ENCODE results near the gene ERGIC3. TPM values are rescaled to one million over a fixed set of nuclear protein-coding genes. Genes with fewer than 3 reads are reported as not detected.

Gene ERGIC3
- total and polyA plus RNA-seq, 10 of the 15 experiments (the other 5 are each of a cell fraction or from before 2014, with no cell fraction given), result 90.4 to 210 (median 139) TPM

DNA sequence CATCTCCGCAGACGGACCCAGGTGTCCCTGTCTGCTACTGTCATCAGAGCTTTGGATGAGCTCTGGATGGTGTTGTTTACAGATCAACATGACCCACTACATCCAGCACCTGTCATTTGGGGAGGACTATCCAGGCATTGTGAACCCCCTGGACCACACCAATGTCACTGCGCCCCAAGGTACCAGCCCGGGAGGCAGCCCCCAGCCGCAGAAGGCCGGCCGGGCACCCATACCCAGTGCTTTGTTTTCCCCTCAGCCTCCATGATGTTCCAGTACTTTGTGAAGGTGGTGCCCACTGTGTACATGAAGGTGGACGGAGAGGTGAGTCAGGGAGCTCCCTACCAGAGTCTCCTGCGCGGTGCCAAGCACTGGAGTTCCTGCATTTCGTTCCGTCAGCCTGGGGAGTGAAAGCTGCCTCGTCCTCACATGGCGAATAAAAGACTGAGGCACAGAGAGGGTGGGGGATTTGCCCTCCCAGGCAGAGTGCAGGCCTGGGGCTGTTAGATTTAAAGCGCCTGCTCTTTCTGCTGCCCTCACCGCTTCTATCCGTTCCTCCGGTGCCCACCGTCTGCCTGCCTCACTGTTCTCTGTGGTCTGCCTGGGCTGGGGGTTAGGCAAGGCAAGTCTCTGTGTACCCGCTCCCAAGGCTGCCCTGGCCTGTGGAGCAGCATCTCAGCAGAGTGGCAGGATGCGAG lies 14.2 kb downstream of the ERGIC3 start:
- CTCF ChIA-PET, result no interaction called here
- H3K36me3 ChIP-seq (ENCODE audit: control insufficient read depth in 2 of 2, insufficient read depth in 2 of 2, low read length in 1 of 2), result peaks cover 9 to 16% of the 10 kb centered on the region in 2 experiments; a peak in 3 of 4 replicates
- FAIRE-seq (no peak), ATAC-seq (no peak), DNase-seq (ENCODE audit: low read depth, low spot score) (no peak)
- H3K9ac ChIP-seq (ENCODE audit: control insufficient read depth, insufficient read depth, low read length), result no peak overlapping the region
- TF ChIP-seq DPF2 (IDR thresholded peaks at IDR 0.05) (no peak), JUNB (IDR thresholded peaks at IDR 0.05) (no peak), RBBP5 (conservative IDR thresholded peaks at IDR 0.05) (no peak), CREB1 (IDR thresholded peaks at IDR 0.05; ENCODE audit: low read depth) (no peak), CHD2 (IDR thresholded peaks at IDR 0.05; ENCODE audit: borderline replicate concordance, low read depth, low read length) (no peak), KAT2A (conservative IDR thresholded peaks at IDR 0.05; ENCODE audit: control insufficient read depth, low read depth, low read length) (no peak)
- TF ChIP-seq, protein P1, sequence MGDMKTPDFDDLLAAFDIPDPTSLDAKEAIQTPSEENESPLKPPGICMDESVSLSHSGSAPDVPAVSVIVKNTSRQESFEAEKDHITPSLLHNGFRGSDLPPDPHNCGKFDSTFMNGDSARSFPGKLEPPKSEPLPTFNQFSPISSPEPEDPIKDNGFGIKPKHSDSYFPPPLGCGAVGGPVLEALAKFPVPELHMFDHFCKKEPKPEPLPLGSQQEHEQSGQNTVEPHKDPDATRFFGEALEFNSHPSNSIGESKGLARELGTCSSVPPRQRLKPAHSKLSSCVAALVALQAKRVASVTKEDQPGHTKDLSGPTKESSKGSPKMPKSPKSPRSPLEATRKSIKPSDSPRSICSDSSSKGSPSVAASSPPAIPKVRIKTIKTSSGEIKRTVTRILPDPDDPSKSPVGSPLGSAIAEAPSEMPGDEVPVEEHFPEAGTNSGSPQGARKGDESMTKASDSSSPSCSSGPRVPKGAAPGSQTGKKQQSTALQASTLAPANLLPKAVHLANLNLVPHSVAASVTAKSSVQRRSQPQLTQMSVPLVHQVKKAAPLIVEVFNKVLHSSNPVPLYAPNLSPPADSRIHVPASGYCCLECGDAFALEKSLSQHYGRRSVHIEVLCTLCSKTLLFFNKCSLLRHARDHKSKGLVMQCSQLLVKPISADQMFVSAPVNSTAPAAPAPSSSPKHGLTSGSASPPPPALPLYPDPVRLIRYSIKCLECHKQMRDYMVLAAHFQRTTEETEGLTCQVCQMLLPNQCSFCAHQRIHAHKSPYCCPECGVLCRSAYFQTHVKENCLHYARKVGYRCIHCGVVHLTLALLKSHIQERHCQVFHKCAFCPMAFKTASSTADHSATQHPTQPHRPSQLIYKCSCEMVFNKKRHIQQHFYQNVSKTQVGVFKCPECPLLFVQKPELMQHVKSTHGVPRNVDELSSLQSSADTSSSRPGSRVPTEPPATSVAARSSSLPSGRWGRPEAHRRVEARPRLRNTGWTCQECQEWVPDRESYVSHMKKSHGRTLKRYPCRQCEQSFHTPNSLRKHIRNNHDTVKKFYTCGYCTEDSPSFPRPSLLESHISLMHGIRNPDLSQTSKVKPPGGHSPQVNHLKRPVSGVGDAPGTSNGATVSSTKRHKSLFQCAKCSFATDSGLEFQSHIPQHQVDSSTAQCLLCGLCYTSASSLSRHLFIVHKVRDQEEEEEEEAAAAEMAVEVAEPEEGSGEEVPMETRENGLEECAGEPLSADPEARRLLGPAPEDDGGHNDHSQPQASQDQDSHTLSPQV (IDR thresholded peaks at IDR 0.05), result no peak
- TF ChIP-seq, protein P2, sequence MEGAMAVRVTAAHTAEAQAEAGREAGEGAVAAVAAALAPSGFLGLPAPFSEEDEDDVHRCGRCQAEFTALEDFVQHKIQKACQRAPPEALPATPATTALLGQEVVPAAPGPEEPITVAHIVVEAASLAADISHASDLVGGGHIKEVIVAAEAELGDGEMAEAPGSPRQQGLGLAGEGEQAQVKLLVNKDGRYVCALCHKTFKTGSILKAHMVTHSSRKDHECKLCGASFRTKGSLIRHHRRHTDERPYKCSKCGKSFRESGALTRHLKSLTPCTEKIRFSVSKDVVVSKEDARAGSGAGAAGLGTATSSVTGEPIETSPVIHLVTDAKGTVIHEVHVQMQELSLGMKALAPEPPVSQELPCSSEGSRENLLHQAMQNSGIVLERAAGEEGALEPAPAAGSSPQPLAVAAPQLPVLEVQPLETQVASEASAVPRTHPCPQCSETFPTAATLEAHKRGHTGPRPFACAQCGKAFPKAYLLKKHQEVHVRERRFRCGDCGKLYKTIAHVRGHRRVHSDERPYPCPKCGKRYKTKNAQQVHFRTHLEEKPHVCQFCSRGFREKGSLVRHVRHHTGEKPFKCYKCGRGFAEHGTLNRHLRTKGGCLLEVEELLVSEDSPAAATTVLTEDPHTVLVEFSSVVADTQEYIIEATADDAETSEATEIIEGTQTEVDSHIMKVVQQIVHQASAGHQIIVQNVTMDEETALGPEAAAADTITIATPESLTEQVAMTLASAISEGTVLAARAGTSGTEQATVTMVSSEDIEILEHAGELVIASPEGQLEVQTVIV (IDR thresholded peaks at IDR 0.05; ENCODE audit: borderline replicate concordance, partially characterized antibody), result peak; percentile 9
- H3K27ac ChIP-seq (ENCODE audit: control insufficient read depth, insufficient read depth), result no peak overlapping the region
- POLR2A ChIA-PET, result no interaction called here
- no peak overlapping the region for H3K4me2 ChIP-seq (ENCODE audit: control insufficient read depth, insufficient read depth)
- H3K9me3 ChIP-seq (replicated peaks; ENCODE audit: control insufficient read depth, insufficient read depth, low read length), result no peaks in the 10 kb centered on the region
- 91% methylated on average over 21 of the region's 21 CpGs for WGBS (ENCODE audit: insufficient coverage, insufficient replicate concordance, low lambda C conversion rate, missing lambda C conversion rate)
- no peaks in the 10 kb centered on the region for H3K4me1 ChIP-seq (ENCODE audit: control insufficient read depth, insufficient read depth, low read length)
- BruUV-seq (replicated peaks), result no TSS peak
- no peaks in the 10 kb centered on the region for H3K79me2 ChIP-seq (ENCODE audit: control insufficient read depth, insufficient read depth, low read length)
- H3K4me3 ChIP-seq, result no peak overlapping the region
- H3K27me3 ChIP-seq (replicated peaks in 1 of 2; ENCODE audit: control insufficient read depth in 2 of 2, insufficient read depth in 2 of 2, low read length in 1 of 2), result no peaks in the 10 kb centered on the region
- H2AFZ ChIP-seq (ENCODE audit: control insufficient read depth, low read depth, low read length), result no peak overlapping the region
- RAD21 ChIA-PET (ENCODE audit: unreplicated experiment), result no interaction called here
- intact Hi-C loops (cut with micrococcal nuclease; ENCODE audit: unreplicated experiment) (no loop called here), in situ Hi-C loops (cut with MboI) (no loop called here)
- no peaks in the 10 kb centered on the region for H4K20me1 ChIP-seq (ENCODE audit: control insufficient read depth, insufficient read depth)
- SMC1A ChIA-PET (ENCODE audit: uncharacterized antibody, unreplicated experiment), result no interaction called here

All from GM12878 (cell line).